ENCODE results near the gene C1orf198.
A peak's percentile ranks its signal among the peaks of the same experiment; 100 is the strongest.

C1orf198 gene

GRCh38 chr1:230884646-230885045 lies 16.3 kb upstream of the C1orf198 start:
- CTCF ChIA-PET: no interaction called here
- POLR2A ChIA-PET: no interaction called here
- DNase-seq (ENCODE audit: low read depth, low spot score): no peak
- H3K4me3 ChIP-seq (ENCODE audit: low read depth, low read length): no peak overlapping the region
- TF ChIP-seq, protein P1, sequence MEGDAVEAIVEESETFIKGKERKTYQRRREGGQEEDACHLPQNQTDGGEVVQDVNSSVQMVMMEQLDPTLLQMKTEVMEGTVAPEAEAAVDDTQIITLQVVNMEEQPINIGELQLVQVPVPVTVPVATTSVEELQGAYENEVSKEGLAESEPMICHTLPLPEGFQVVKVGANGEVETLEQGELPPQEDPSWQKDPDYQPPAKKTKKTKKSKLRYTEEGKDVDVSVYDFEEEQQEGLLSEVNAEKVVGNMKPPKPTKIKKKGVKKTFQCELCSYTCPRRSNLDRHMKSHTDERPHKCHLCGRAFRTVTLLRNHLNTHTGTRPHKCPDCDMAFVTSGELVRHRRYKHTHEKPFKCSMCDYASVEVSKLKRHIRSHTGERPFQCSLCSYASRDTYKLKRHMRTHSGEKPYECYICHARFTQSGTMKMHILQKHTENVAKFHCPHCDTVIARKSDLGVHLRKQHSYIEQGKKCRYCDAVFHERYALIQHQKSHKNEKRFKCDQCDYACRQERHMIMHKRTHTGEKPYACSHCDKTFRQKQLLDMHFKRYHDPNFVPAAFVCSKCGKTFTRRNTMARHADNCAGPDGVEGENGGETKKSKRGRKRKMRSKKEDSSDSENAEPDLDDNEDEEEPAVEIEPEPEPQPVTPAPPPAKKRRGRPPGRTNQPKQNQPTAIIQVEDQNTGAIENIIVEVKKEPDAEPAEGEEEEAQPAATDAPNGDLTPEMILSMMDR (IDR thresholded peaks at IDR 0.05; ENCODE audit: insufficient read depth, low read length, missing control alignments): no peak

DNA sequence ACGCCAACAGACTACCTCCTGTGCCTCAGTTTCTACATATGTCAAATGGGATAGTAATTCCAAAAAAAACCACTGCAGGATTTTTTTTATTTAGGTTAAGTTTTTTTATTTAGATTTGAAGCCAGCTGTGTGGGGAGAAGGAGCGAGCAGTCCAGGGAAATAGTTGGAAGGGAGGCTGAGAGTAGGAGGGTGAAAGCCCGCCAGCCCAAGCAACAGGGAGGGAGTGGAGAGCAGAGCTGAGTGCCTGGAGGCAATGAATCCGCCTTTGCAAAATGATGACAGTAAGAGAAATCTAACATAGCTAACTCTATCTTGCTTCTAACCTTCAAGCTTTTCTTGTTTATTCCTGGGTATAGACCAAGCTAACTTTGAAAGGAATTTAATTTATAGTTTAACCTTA lies 15.6 kb upstream of the C1orf198 start:
- no peak overlapping the region for H3K4me3 ChIP-seq (ENCODE audit: low read depth, low read length)
- CTCF ChIA-PET: no interaction called here
- POLR2A ChIA-PET: no interaction called here
- no peak for DNase-seq (ENCODE audit: low read depth, low spot score)
- TF ChIP-seq, protein P1 (IDR thresholded peaks at IDR 0.05; ENCODE audit: insufficient read depth, low read length, missing control alignments): no peak

GRCh38 chr1:230879778-230880177 lies 11.5 kb upstream of the C1orf198 start:
- TF ChIP-seq, protein P1 (IDR thresholded peaks at IDR 0.05; ENCODE audit: insufficient read depth, low read length, missing control alignments): no peak
- DNase-seq (ENCODE audit: low read depth, low spot score): no peak
- CTCF ChIA-PET: interaction anchor here (1.2 kb wide), 1 partner anchor 82 kb away, joined by 3 read pairs; no protein-coding TSS in a partner anchor
- POLR2A ChIA-PET: interaction anchor here (1.8 kb wide), 1 partner anchor 21 kb away, joined by 4 read pairs; no protein-coding TSS in a partner anchor
- no peak overlapping the region for H3K4me3 ChIP-seq (ENCODE audit: low read depth, low read length)

DNA sequence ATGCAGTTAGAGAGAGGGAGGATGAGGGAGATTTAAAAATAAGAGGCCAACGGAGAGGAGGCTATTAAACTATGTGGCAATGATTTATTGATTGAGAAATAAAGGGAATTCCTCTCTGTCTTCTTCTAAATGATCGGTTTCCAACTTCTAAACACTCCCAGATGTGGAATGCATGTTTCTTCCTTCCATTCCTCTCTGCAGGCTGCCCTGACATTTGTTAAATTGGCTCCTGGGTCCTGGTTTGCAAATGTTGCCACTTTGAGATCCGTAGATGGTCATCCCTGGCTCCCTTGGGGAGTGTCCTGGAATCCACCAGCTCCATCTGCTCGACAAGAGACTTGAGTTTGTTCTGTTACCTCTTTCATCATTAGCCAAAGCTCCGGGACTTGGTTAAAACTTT lies 10.3 kb upstream of the C1orf198 start:
- ChIA-PET POLR2A (interaction anchor here (0.9 to 1.8 kb wide), 2 partner anchors 20 to 22 kb away, joined by 3 to 4 read pairs; no protein-coding TSS in a partner anchor), CTCF (interaction anchor here (2.2 kb wide), 1 partner anchor 23 kb away, joined by 9 read pairs; no protein-coding TSS in a partner anchor)
- TF ChIP-seq, protein P1 (IDR thresholded peaks at IDR 0.05; ENCODE audit: insufficient read depth, low read length, missing control alignments): no peak
- no peak overlapping the region for H3K4me3 ChIP-seq (ENCODE audit: low read depth, low read length)
- DNase-seq (ENCODE audit: low read depth, low spot score): peak; percentile 98

- TF ChIP-seq, protein P1 (IDR thresholded peaks at IDR 0.05; ENCODE audit: insufficient read depth, low read length, missing control alignments): no peak
- no peak overlapping the region for H3K4me3 ChIP-seq (ENCODE audit: low read depth, low read length)
- no peak for DNase-seq (ENCODE audit: low read depth, low spot score)
- ChIA-PET POLR2A (interaction anchor here (0.9 to 1.8 kb wide), 4 partner anchors 9 to 23 kb away, joined by 3 to 4 read pairs (median 4); no protein-coding TSS in a partner anchor), CTCF (interaction anchor here (2.2 kb wide), 1 partner anchor 23 kb away, joined by 9 read pairs; no protein-coding TSS in a partner anchor)
Measured at GRCh38 chr1:230877924-230878590, 9.7 kb upstream of the C1orf198 start.

- POLR2A ChIA-PET: interaction anchor here (1.4 to 1.7 kb wide), 2 partner anchors 8 to 10 kb away, joined by 4 read pairs; no protein-coding TSS in a partner anchor
- H3K4me3 ChIP-seq (ENCODE audit: low read depth, low read length): no peak overlapping the region
- CTCF ChIA-PET: interaction anchor here (2.2 kb wide), 1 partner anchor 24 kb away, joined by 9 read pairs; no protein-coding TSS in a partner anchor
- TF ChIP-seq, protein P1 (IDR thresholded peaks at IDR 0.05; ENCODE audit: insufficient read depth, low read length, missing control alignments): no peak
- DNase-seq (ENCODE audit: low read depth, low spot score): no peak
Measured at GRCh38 chr1:230877146-230877923, 9.0 kb upstream of the C1orf198 start.

All from AG04449 (cell line).